ENCODE data around the gene EFTUD2. TPM values are rescaled to one million over a fixed set of nuclear protein-coding genes. Genes with fewer than 3 reads are reported as not detected.
"Not testable (repeated sequence)": the region's sequence is repeated elsewhere in the genome, so short reads cannot be mapped to it uniquely, and the experiment has no call there.

Gene EFTUD2
- total and polyA plus RNA-seq, 2 experiments from 2014 or later, result 65.2 to 87.0 TPM

GRCh38 chr17:44827863-44828262 lies 71.4 kb downstream of the EFTUD2 start:
- no peak for DNase-seq (ENCODE audit: low spot score)
- Histone ChIP-seq H3K9me3 (ENCODE audit: low read depth) (no peaks in the 10 kb centered on the region), H3K4me2 (peak overlapping the region; percentile 95), H3K4me3 (no peak overlapping the region), H3K9me2 (replicated peaks; ENCODE audit: insufficient read depth) (no peaks in the 10 kb centered on the region), H3K4me1 (ENCODE audit: insufficient read depth) (peaks cover 6% of the 10 kb centered on the region), H4K20me1 (ENCODE audit: insufficient read depth, poor library complexity, severe bottlenecking) (peaks cover 12% of the 10 kb centered on the region), H2AFZ (no peak overlapping the region), H3K27ac (no peak overlapping the region), H3K79me2 (peaks cover 61% of the 10 kb centered on the region), H3K36me3 (replicated peaks; ENCODE audit: insufficient read depth, low read depth) (no peaks in the 10 kb centered on the region), H3K27me3 (peaks cover 12% of the 10 kb centered on the region)
- 49% methylated on average over 1 of the region's 1 CpG for WGBS (ENCODE audit: low lambda C conversion rate, missing lambda C conversion rate)
- TF ChIP-seq EZH2phosphoT487 (IDR thresholded peaks at IDR 0.05; ENCODE audit: low read depth, severe bottlenecking, unreplicated experiment) (no peak), EZH2 (IDR thresholded peaks at IDR 0.05; ENCODE audit: borderline replicate concordance) (no peak)

- Histone ChIP-seq H3K9me3 (ENCODE audit: low read depth) (no peaks in the 10 kb centered on the region), H2AFZ (no peak overlapping the region), H3K27me3 (peaks cover 12% of the 10 kb centered on the region), H3K36me3 (replicated peaks; ENCODE audit: insufficient read depth, low read depth) (no peaks in the 10 kb centered on the region), H3K4me3 (no peak overlapping the region), H3K4me1 (ENCODE audit: insufficient read depth) (peaks cover 6% of the 10 kb centered on the region), H3K9me2 (replicated peaks; ENCODE audit: insufficient read depth) (no peaks in the 10 kb centered on the region), H3K4me2 (no peak overlapping the region), H3K79me2 (peaks cover 71% of the 10 kb centered on the region), H3K27ac (no peak overlapping the region), H4K20me1 (ENCODE audit: insufficient read depth, poor library complexity, severe bottlenecking) (peaks cover 12% of the 10 kb centered on the region)
- WGBS (ENCODE audit: low lambda C conversion rate, missing lambda C conversion rate), result 94% methylated on average over 15 of the region's 15 CpGs
- TF ChIP-seq EZH2phosphoT487 (IDR thresholded peaks at IDR 0.05; ENCODE audit: low read depth, severe bottlenecking, unreplicated experiment) (no peak), CTCF (IDR thresholded peaks at IDR 0.05; ENCODE audit: poor library complexity) (no peak), EZH2 (IDR thresholded peaks at IDR 0.05; ENCODE audit: borderline replicate concordance) (no peak)
- DNase-seq (ENCODE audit: low spot score), result no peak
Measured at GRCh38 chr17:44826123-44826790, 73.0 kb downstream of the EFTUD2 start.

- 96% methylated on average over 9 of the region's 9 CpGs for WGBS (ENCODE audit: low lambda C conversion rate, missing lambda C conversion rate)
- not testable (repeated sequence) for H3K4me2 ChIP-seq; H3K9me2 ChIP-seq (replicated peaks; ENCODE audit: insufficient read depth); H3K36me3 ChIP-seq (replicated peaks; ENCODE audit: insufficient read depth, low read depth); H3K9me3 ChIP-seq (ENCODE audit: low read depth); H3K4me3 ChIP-seq; H3K27ac ChIP-seq; H2AFZ ChIP-seq; DNase-seq (ENCODE audit: low spot score); H3K4me1 ChIP-seq (ENCODE audit: insufficient read depth)
- peaks cover 76% of the 10 kb centered on the region for H3K79me2 ChIP-seq
- H4K20me1 ChIP-seq (ENCODE audit: insufficient read depth, poor library complexity, severe bottlenecking), result peaks cover 12% of the 10 kb centered on the region
- peaks cover 12% of the 10 kb centered on the region for H3K27me3 ChIP-seq
Measured at GRCh38 chr17:44825236-44825635, 74.0 kb downstream of the EFTUD2 start.

GRCh38 chr17:44820631-44821212 lies 78.5 kb downstream of the EFTUD2 start:
- TF ChIP-seq CTCF (IDR thresholded peaks at IDR 0.05; ENCODE audit: poor library complexity) (no peak), EZH2 (IDR thresholded peaks at IDR 0.05; ENCODE audit: borderline replicate concordance) (no peak), EZH2phosphoT487 (IDR thresholded peaks at IDR 0.05; ENCODE audit: low read depth, severe bottlenecking, unreplicated experiment) (no peak)
- H3K4me1 ChIP-seq (ENCODE audit: insufficient read depth), result no peaks in the 10 kb centered on the region
- WGBS (ENCODE audit: low lambda C conversion rate, missing lambda C conversion rate), result 40% methylated on average over 7 of the region's 7 CpGs
- H3K79me2 ChIP-seq, result peaks cover 79% of the 10 kb centered on the region
- H3K27ac ChIP-seq, result no peak overlapping the region
- no peaks in the 10 kb centered on the region for H3K27me3 ChIP-seq
- H3K4me2 ChIP-seq, result no peak overlapping the region
- H3K4me3 ChIP-seq, result no peak overlapping the region
- peak; percentile 30 for DNase-seq (ENCODE audit: low spot score)
- H4K20me1 ChIP-seq (ENCODE audit: insufficient read depth, poor library complexity, severe bottlenecking), result no peaks in the 10 kb centered on the region
- H3K9me2 ChIP-seq (replicated peaks; ENCODE audit: insufficient read depth), result no peaks in the 10 kb centered on the region
- H2AFZ ChIP-seq, result no peak overlapping the region
- no peaks in the 10 kb centered on the region for H3K9me3 ChIP-seq (ENCODE audit: low read depth)
- H3K36me3 ChIP-seq (replicated peaks; ENCODE audit: insufficient read depth, low read depth), result no peaks in the 10 kb centered on the region

- not testable (repeated sequence) for H3K27ac ChIP-seq; H3K9me2 ChIP-seq (replicated peaks; ENCODE audit: insufficient read depth); H4K20me1 ChIP-seq (ENCODE audit: insufficient read depth, poor library complexity, severe bottlenecking); H3K27me3 ChIP-seq; H3K4me2 ChIP-seq; H3K9me3 ChIP-seq (ENCODE audit: low read depth); H3K4me1 ChIP-seq (ENCODE audit: insufficient read depth); H3K36me3 ChIP-seq (replicated peaks; ENCODE audit: insufficient read depth, low read depth); H3K4me3 ChIP-seq; H2AFZ ChIP-seq; DNase-seq (ENCODE audit: low spot score)
- 97% methylated on average over 6 of the region's 6 CpGs for whole genome bisulfite sequencing (ENCODE audit: low lambda C conversion rate, missing lambda C conversion rate)
- H3K79me2 ChIP-seq, result peaks cover 79% of the 10 kb centered on the region
Measured at GRCh38 chr17:44818508-44818907, 80.7 kb downstream of the EFTUD2 start.

Measured in hepatocyte (in vitro differentiated cells).